H9 (cell line): ENCODE data around the gene SNX15. TPM values are rescaled to one million over a fixed set of nuclear protein-coding genes. Genes with fewer than 3 reads are reported as not detected.

Source experiments
- DNase-seq: peaks from one replicate; pipeline ENCODE4 v3.0.0-alpha.2; 2017
- H2AFZ ChIP-seq: one replicate; pipeline ENCODE4 v1.6.1; 2013; ENCODE audit warnings: mild to moderate bottlenecking, low read length, control low read depth, moderate library complexity
- H2AK5ac ChIP-seq: 2 replicates; pipeline ENCODE4 v1.6.1; 2013; ENCODE audit warnings: low read length, control low read depth, mixed read lengths; ENCODE audit not compliant: insufficient read length
- H2BK120ac ChIP-seq: one replicate; pipeline ENCODE4 v1.6.1; 2013; ENCODE audit warnings: low read depth, mild to moderate bottlenecking, low read length, control low read depth, inconsistent platforms; ENCODE audit not compliant: poor library complexity, severe bottlenecking
- H2BK12ac ChIP-seq: 2 replicates; pipeline ENCODE4 v1.6.1; 2013; ENCODE audit warnings: low read length, control low read depth, mixed read lengths, low read depth; ENCODE audit not compliant: insufficient read length
- H2BK15ac ChIP-seq: 2 replicates; pipeline ENCODE4 v1.6.1; 2013; ENCODE audit warnings: low read depth, low read length, control low read depth
- H2BK20ac ChIP-seq: one replicate; pipeline ENCODE4 v1.6.1; 2013; ENCODE audit warnings: low read depth, mild to moderate bottlenecking, low read length, control low read depth, inconsistent platforms; ENCODE audit not compliant: poor library complexity, severe bottlenecking
- H2BK5ac ChIP-seq: 2 replicates; pipeline ENCODE4 v1.6.1; 2013; ENCODE audit warnings: low read length, control low read depth, mixed read lengths; ENCODE audit not compliant: insufficient read length
- H3K14ac ChIP-seq: 2 replicates; pipeline ENCODE4 v1.6.1; 2013; ENCODE audit warnings: low read length, control low read depth; ENCODE audit not compliant: insufficient read depth
- H3K18ac ChIP-seq: 2 replicates; pipeline ENCODE4 v1.6.1; 2013; ENCODE audit warnings: low read depth, mild to moderate bottlenecking, mixed read lengths, low read length, control low read depth; ENCODE audit not compliant: insufficient read length
- H3K23ac ChIP-seq: 2 replicates; pipeline ENCODE4 v1.6.1; 2013; ENCODE audit warnings: low read length, control low read depth, mixed read lengths, low read depth; ENCODE audit not compliant: insufficient read length
- H3K23me2 ChIP-seq: 2 replicates; pipeline ENCODE4 v1.6.1; 2013; ENCODE audit warnings: low read depth, mild to moderate bottlenecking, mixed read lengths, low read length, control low read depth; ENCODE audit not compliant: insufficient read length, poor library complexity, severe bottlenecking
- H3K27ac ChIP-seq: 2 replicates; pipeline ENCODE4 v1.5.1; 2013; ENCODE audit warnings: low read length, control low read depth, mixed read lengths, low read depth; ENCODE audit not compliant: insufficient read length
- H3K27me3 ChIP-seq: 2 replicates; pipeline ENCODE4 v1.6.1; 2013; ENCODE audit warnings: low read length, control low read depth, inconsistent platforms; ENCODE audit not compliant: insufficient read depth
- H3K4ac ChIP-seq: 2 replicates; pipeline ENCODE4 v1.6.1; 2013; ENCODE audit warnings: low read depth, mild to moderate bottlenecking, control low read depth, inconsistent platforms, low read length, moderate library complexity
- H3K4me1 ChIP-seq: 2 replicates; pipeline ENCODE4 v1.6.1; 2013; ENCODE audit warnings: low read length, control low read depth, inconsistent platforms; ENCODE audit not compliant: insufficient read depth
- H3K4me2 ChIP-seq: 2 replicates; pipeline ENCODE4 v1.6.1; 2013; ENCODE audit warnings: low read length, control low read depth, mixed read lengths; ENCODE audit not compliant: insufficient read length, insufficient read depth
- H3K56ac ChIP-seq: 2 replicates; pipeline ENCODE4 v1.6.1; 2013; ENCODE audit warnings: low read depth, mild to moderate bottlenecking, mixed read lengths, low read length, control low read depth; ENCODE audit not compliant: insufficient read length
- H3K79me1 ChIP-seq: 2 replicates; pipeline ENCODE4 v1.6.1; 2013; ENCODE audit warnings: low read depth, mild to moderate bottlenecking, moderate library complexity, low read length, control low read depth, inconsistent platforms; ENCODE audit not compliant: insufficient read depth, poor library complexity, severe bottlenecking
- H3K79me2 ChIP-seq: 2 replicates; pipeline ENCODE4 v1.6.1; 2013; ENCODE audit warnings: low read length, control low read depth, inconsistent platforms; ENCODE audit not compliant: insufficient read depth
- H3K9ac ChIP-seq: 2 replicates; pipeline ENCODE4 v1.6.1; 2013; ENCODE audit warnings: low read length, control low read depth, mixed read lengths; ENCODE audit not compliant: insufficient read length; ENCODE audit errors: extremely low read depth
- H3K9me3 ChIP-seq: one replicate; pipeline ENCODE4 v1.6.1; 2013; ENCODE audit warnings: low read depth, low read length, inconsistent platforms; ENCODE audit not compliant: control insufficient read depth
- H3T11ph ChIP-seq: one replicate; pipeline ENCODE4 v1.6.1; 2013; ENCODE audit warnings: mild to moderate bottlenecking, low read length, control low read depth, inconsistent platforms
- H4K20me1 ChIP-seq: one replicate; pipeline ENCODE4 v1.6.1; 2013; ENCODE audit not compliant: control insufficient read depth, insufficient read length, insufficient read depth
- H4K5ac ChIP-seq: 2 replicates; pipeline ENCODE4 v1.6.1; 2013; ENCODE audit warnings: low read depth, mild to moderate bottlenecking, mixed read lengths, low read length, control low read depth; ENCODE audit not compliant: insufficient read length
- H4K8ac ChIP-seq: replicated peaks from 2 replicates; pipeline ENCODE4 v1.6.1; 2013; ENCODE audit warnings: low read length, control low read depth, mixed read lengths, low read depth; ENCODE audit not compliant: insufficient read length
- H4K91ac ChIP-seq: 2 replicates; pipeline ENCODE4 v1.6.1; 2013; ENCODE audit warnings: low read depth, mild to moderate bottlenecking, moderate library complexity, mixed read lengths, low read length, control low read depth; ENCODE audit not compliant: insufficient read length
- H3K27ac Mint-ChIP-seq, 3 experiments: 2 replicates in 2 of 3; 3 replicates in 1 of 3; pipeline ENCODE4 v1.8.0; 2020 to 2021; ENCODE audit warnings: mixed read lengths in 3 of 3, mild to moderate bottlenecking in 1 of 3, moderate library complexity in 1 of 3
- H3K27me3 Mint-ChIP-seq: 2 replicates; pipeline ENCODE4 v1.8.0; 2021; ENCODE audit warnings: low read depth, mild to moderate bottlenecking, moderate library complexity, mixed read lengths
- H3K36me3 Mint-ChIP-seq, 3 experiments: 2 replicates in 2 of 3; 3 replicates in 1 of 3; pipeline ENCODE4 v1.8.0; 2020 to 2021; ENCODE audit warnings: low read depth in 3 of 3, mixed read lengths in 3 of 3; ENCODE audit not compliant: insufficient read depth in 1 of 3
- H3K4me1 Mint-ChIP-seq, 2 experiments: 2 replicates each; pipeline ENCODE4 v1.8.0; 2020; ENCODE audit warnings: mixed read lengths in 2 of 2
- H3K4me3 Mint-ChIP-seq, 2 experiments: 2 replicates in 1 of 2; 3 replicates in 1 of 2; pipeline ENCODE4 v1.8.0; 2020 to 2021; ENCODE audit warnings: mild to moderate bottlenecking in 2 of 2, mixed read lengths in 2 of 2, moderate library complexity in 1 of 2
- H3K9me3 Mint-ChIP-seq, 2 experiments: 2 replicates in 1 of 2; 3 replicates in 1 of 2; pipeline ENCODE4 v1.8.0; 2020; ENCODE audit warnings: mild to moderate bottlenecking in 2 of 2, mixed read lengths in 2 of 2, moderate library complexity in 1 of 2
- WGBS: extraction: QIAGEN DNeasy Blood & Tissue Kit; methylation state at CpG from one replicate; pipeline ENCODE4 v1.1.7; 2013; ENCODE audit warnings: missing lambda C conversion rate, low lambda C conversion rate, mixed read lengths; ENCODE audit not compliant: insufficient read length; ENCODE audit errors: extremely low coverage; 5-methylcytosine and 5-hydroxymethylcytosine counted together
- total RNA-seq: library from RNA; stranded (reverse); gene quantifications from 2 replicates; pipeline ENCODE4 v1.2.1, GENCODE V29; 2021
- TF ChIP-seq, protein P1 (sequence below): fragments of 200-600 bp; sonication (generic); conservative IDR thresholded peaks from 3 replicates; pipeline ENCODE4 v1.8.0; 2021; ENCODE audit warnings: antibody characterized with exemption, mild to moderate bottlenecking

The SNX15 gene
- total RNA-seq, 1 experiment from 2014 or later = 24.3 TPM

DNA sequence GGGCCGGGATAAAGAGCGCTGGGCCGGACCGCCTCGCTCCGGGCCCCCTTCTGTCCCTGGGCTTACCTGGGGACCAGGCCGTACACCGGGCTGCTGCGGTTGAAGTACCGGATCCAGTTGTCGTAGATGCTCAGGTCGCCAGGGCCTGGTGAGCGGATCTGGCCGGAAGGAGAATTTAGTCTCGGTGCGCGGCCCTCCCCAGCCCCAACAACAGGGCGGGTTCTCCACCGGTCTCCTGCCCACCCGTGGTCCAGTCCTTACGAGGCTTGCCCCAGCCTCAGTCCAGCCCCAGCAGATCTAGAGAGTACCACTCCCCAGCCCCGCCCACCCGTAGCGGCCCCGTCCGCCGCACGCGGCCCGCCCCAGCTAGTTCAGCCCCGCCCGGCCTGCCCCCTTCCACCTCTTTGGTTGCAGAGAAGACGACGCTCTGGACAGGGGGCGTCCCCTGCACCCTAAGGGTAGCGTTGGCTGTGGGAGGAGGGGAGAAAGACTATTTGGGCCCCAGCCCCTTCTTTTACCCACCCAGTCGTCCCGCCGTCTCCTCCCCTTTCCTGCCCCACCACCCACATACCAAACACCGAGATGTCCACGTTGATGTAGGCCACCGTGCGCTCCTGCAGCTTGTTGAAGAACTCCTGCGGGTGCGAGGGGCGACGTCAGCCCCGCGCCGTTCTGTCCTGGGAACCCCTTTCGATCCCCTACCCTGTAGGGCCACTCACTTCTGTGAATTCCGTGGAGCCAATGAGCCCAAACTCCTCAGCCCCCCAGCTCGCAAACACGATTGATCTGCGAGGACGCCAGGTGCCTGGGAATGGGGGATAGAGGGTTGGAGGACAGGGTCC, 20.6 kb downstream of the SNX15 start:
- Histone ChIP-seq H3K27me3 (no peaks in the 10 kb centered on the region), H3T11ph (no peak overlapping the region), H4K8ac (no peak overlapping the region), H2BK120ac (no peak overlapping the region), H4K20me1 (no peaks in the 10 kb centered on the region), H2AFZ (no peak overlapping the region), H3K79me1 (no peaks in the 10 kb centered on the region), H2BK20ac (no peak overlapping the region), H2AK5ac (no peak overlapping the region), H3K4me2 (peak overlapping the region; percentile 14), H3K4ac (no peak overlapping the region), H4K91ac (no peak overlapping the region), H4K5ac (no peak overlapping the region), H3K23me2 (no peaks in the 10 kb centered on the region), H2BK15ac (no peak overlapping the region), H3K18ac (no peak overlapping the region), H3K79me2 (no peaks in the 10 kb centered on the region), H3K9me3 (no peaks in the 10 kb centered on the region), H3K27ac (no peak overlapping the region), H2BK5ac (no peak overlapping the region), H3K9ac (no peak overlapping the region), H3K14ac (no peak overlapping the region), H3K56ac (no peak overlapping the region), H3K23ac (no peak overlapping the region), H2BK12ac (no peak overlapping the region), H3K4me1 (no peaks in the 10 kb centered on the region)
- no peaks in the 10 kb centered on the region for H3K27me3 Mint-ChIP-seq
- peaks cover 4 to 10% of the 10 kb centered on the region in 2 experiments for H3K4me1 Mint-ChIP-seq
- no peaks in the 10 kb centered on the region; a peak in 1 of 5 replicates for H3K9me3 Mint-ChIP-seq
- H3K36me3 Mint-ChIP-seq = peaks cover 5 to 25% (median 14%) of the 10 kb centered on the region in 3 experiments; a peak in 5 of 7 replicates
- no peak overlapping the region; a peak in 1 of 7 replicates for H3K27ac Mint-ChIP-seq
- TF ChIP-seq, protein P1, sequence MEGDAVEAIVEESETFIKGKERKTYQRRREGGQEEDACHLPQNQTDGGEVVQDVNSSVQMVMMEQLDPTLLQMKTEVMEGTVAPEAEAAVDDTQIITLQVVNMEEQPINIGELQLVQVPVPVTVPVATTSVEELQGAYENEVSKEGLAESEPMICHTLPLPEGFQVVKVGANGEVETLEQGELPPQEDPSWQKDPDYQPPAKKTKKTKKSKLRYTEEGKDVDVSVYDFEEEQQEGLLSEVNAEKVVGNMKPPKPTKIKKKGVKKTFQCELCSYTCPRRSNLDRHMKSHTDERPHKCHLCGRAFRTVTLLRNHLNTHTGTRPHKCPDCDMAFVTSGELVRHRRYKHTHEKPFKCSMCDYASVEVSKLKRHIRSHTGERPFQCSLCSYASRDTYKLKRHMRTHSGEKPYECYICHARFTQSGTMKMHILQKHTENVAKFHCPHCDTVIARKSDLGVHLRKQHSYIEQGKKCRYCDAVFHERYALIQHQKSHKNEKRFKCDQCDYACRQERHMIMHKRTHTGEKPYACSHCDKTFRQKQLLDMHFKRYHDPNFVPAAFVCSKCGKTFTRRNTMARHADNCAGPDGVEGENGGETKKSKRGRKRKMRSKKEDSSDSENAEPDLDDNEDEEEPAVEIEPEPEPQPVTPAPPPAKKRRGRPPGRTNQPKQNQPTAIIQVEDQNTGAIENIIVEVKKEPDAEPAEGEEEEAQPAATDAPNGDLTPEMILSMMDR = no peak
- DNase-seq = peak; percentile 48
- no CpG with 5 or more reads among the region's 56 CpGs for WGBS
- H3K4me3 Mint-ChIP-seq = no peak overlapping the region; a peak in 1 of 5 replicates
